ENCODE results near the gene TACSTD2. TPM values are rescaled to one million over a fixed set of nuclear protein-coding genes. Genes with fewer than 3 reads are reported as not detected.

The TACSTD2 gene
- total and polyA plus RNA-seq, 8 donors, result 33.6 to 170 (median 50.5) TPM

DNA sequence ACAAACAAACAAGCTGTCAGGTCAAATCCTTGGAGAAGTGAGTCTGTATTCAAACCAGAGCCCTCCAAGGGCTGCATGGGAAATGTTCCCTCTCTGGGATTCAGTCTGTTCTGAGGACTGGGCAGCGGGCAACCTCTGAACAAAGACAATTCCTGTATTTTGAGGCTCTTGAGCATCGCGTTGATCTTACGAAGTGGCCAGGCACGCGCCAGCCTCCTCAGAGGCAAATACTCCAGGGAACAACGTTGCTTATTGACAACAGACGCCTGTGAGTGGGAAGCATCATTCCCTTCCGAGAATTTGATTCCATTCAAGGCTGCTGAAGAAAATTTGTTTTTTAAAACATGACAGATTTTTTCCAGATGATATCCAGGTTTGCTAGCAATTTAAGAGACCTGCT, 20.0 kb upstream of the TACSTD2 start:
- no peak overlapping the region for H3K27ac ChIP-seq
- H3K27me3 ChIP-seq, result no peaks in the 10 kb centered on the region
- TF ChIP-seq, protein P1, sequence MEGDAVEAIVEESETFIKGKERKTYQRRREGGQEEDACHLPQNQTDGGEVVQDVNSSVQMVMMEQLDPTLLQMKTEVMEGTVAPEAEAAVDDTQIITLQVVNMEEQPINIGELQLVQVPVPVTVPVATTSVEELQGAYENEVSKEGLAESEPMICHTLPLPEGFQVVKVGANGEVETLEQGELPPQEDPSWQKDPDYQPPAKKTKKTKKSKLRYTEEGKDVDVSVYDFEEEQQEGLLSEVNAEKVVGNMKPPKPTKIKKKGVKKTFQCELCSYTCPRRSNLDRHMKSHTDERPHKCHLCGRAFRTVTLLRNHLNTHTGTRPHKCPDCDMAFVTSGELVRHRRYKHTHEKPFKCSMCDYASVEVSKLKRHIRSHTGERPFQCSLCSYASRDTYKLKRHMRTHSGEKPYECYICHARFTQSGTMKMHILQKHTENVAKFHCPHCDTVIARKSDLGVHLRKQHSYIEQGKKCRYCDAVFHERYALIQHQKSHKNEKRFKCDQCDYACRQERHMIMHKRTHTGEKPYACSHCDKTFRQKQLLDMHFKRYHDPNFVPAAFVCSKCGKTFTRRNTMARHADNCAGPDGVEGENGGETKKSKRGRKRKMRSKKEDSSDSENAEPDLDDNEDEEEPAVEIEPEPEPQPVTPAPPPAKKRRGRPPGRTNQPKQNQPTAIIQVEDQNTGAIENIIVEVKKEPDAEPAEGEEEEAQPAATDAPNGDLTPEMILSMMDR (IDR thresholded peaks at IDR 0.05), result no peak
- no peaks in the 10 kb centered on the region for H3K36me3 ChIP-seq
- FAIRE-seq, result no peak
- H3K4me3 ChIP-seq, result no peak overlapping the region
- DNase-seq, result no peak
- ATAC-seq, result no peak
- peaks cover 2 to 11% (median 8%) of the 10 kb centered on the region in 3 donors for H3K4me1 ChIP-seq
- intact Hi-C loops (cut with DNase I), result no loop called here
- no peaks in the 10 kb centered on the region for H3K9me3 ChIP-seq
- 70 to 78% methylated on average over 9 of the region's 9 CpGs for WGBS, 2 donors

DNA sequence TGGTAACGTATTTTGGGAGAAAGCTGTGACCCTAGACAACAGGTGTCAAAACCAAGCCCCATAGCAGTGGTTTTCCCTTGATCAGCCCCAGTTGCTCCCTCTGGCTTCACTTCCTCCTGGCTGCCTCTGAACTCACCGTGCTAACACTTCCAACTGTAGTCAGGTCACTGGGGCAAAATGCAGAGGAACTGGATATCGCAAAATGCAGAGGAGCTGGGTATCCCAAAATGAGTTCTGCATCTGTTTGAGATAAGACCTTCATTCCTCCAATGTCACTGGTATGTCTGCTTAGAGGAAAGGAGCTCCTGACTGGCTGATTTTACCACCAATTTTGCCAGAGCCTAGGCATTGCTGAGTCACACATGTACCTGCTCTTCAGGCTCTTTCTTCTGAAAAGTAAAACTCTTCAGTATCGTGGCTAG, 19.6 kb upstream of the TACSTD2 start:
- Histone ChIP-seq H3K4me3 (no peak overlapping the region), H3K4me1 (peaks cover 7 to 16% (median 12%) of the 10 kb centered on the region in 3 donors), H3K36me3 (no peaks in the 10 kb centered on the region), H3K27ac (no peak overlapping the region), H3K9me3 (no peaks in the 10 kb centered on the region), H3K27me3 (no peaks in the 10 kb centered on the region)
- ATAC-seq (no peak), DNase-seq (no peak), FAIRE-seq (no peak)
- intact Hi-C loops (cut with DNase I), result no loop called here
- TF ChIP-seq, protein P1 (IDR thresholded peaks at IDR 0.05), result no peak
- WGBS, 2 donors, result 58 to 64% methylated on average over 4 of the region's 4 CpGs

DNA sequence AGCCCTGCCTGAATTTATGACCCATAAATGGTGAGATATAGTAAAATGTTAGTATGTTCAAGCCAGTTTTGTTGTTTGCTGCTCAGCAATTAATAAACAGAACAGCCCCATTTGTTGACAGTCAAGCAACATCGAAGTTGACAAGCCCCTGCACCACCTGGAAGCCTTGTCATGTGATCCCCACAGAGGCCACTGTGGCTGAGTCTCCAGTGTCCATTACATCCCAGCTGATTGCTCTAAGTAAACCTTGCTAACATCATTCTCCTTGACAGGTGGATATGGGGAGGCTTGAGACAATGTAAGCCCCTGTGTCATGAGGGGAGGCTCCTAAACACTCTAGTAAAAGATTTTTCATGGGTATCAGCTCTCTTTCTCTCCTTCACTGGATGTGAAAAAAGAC, 17.5 kb upstream of the TACSTD2 start:
- Histone ChIP-seq H3K27me3 (no peaks in the 10 kb centered on the region), H3K36me3 (no peaks in the 10 kb centered on the region), H3K27ac (no peak overlapping the region), H3K4me1 (peaks cover 9 to 17% (median 12%) of the 10 kb centered on the region in 3 donors), H3K9me3 (no peaks in the 10 kb centered on the region), H3K4me3 (no peak overlapping the region)
- WGBS, 2 donors, result 56 to 66% methylated on average over 1 of the region's 1 CpG
- TF ChIP-seq, protein P1 (IDR thresholded peaks at IDR 0.05), result no peak
- no peak for FAIRE-seq
- no peak for ATAC-seq
- no peak for DNase-seq
- intact Hi-C loops (cut with DNase I), result no loop called here

DNA sequence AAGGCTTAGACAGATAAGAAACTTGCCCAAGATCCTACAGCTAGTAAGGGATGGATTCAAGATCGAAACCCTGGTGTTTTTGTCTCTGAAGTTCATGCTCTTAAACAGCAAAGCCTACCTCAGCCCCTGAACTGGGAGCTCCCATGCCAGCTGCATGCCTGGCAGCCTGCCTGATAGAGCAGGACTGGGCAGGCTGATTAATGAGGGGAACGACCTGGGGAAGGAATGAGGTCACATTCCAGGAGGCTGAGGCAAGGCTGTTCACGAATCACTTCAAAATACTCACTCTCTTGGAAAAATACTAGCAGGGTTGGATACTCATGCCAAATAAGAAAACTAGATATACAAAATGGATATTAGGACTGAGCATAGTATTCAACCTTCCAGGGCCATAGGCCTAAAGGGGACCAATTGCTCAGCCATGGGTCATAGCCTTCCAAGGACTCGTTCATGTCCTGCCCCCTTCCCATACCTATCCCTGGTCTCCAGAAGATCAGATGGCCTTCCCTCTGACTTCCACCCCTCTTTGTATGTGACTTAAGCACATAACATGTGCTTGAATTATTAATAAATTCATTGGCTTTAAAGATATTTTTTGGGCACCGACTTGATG, 15.6 kb upstream of the TACSTD2 start:
- Histone ChIP-seq H3K27me3 (no peaks in the 10 kb centered on the region), H3K4me3 (no peak overlapping the region), H3K4me1 (peaks cover 9 to 17% (median 12%) of the 10 kb centered on the region in 3 donors), H3K9me3 (no peaks in the 10 kb centered on the region), H3K36me3 (no peaks in the 10 kb centered on the region), H3K27ac (peak overlapping the region; percentile 51 to 83 (median 70))
- WGBS, 2 donors, result 25 to 28% methylated on average over 5 of the region's 5 CpGs
- peak; percentile 97 to 99 (median 98) for ATAC-seq
- FAIRE-seq, result no peak
- intact Hi-C loops (cut with DNase I), result no loop called here
- peak; percentile 89 to 95 (median 92) for DNase-seq
- TF ChIP-seq, protein P1 (IDR thresholded peaks at IDR 0.05), result no peak

DNA sequence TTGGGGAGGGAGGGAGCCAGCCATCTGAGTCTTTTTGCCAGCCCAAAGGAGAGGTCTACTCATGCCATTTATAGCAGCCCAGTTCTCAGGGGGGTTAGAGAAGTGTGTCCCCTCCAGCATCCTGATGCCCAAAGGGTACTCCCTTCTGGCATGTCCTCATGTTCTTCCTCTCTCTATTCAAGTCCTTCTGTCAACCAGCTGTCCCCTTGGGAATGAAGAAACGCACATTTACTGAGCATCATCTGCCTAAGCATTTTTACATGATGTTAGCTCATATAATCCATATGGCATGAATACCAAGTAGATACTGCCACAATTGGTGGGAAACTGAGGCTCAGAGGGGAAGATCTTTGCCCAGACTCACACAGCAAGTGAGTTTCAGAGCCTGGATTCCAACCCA, 14.8 kb upstream of the TACSTD2 start:
- peak overlapping the region; percentile 51 to 83 (median 64) for H3K27ac ChIP-seq
- DNase-seq, result no peak
- H3K36me3 ChIP-seq, result no peaks in the 10 kb centered on the region
- FAIRE-seq, result no peak
- intact Hi-C loops (cut with DNase I), result no loop called here
- WGBS, 2 donors, result 82 to 92% methylated on average over 1 of the region's 1 CpG
- no peaks in the 10 kb centered on the region for H3K9me3 ChIP-seq
- peaks cover 9 to 17% (median 12%) of the 10 kb centered on the region in 3 donors for H3K4me1 ChIP-seq
- ATAC-seq, result no peak
- no peak overlapping the region for H3K4me3 ChIP-seq
- TF ChIP-seq, protein P1 (IDR thresholded peaks at IDR 0.05), result no peak
- no peaks in the 10 kb centered on the region for H3K27me3 ChIP-seq

Measured in pancreas (tissue), 10 donors.